IMR-90 (cell line): ENCODE data around the gene FBXL5. TPM values are rescaled to one million over a fixed set of nuclear protein-coding genes. Genes with fewer than 3 reads are reported as not detected.

Source experiments
- ATAC-seq: fragments of 200-7000 bp; cut with Tn5 transposase; 2 replicates; pipeline ENCODE4 v1.9.1; 2020; ENCODE audit warnings: low read depth, mild to moderate bottlenecking, moderate library complexity
- BruUV-seq: library from RNA; stranded (reverse); fragments of 400-500 nt; replicated peaks from 2 replicates; lab custom pipeline; 2021; lab: Mats Ljungman, UMichigan
- CTCF ChIA-PET: fragments of 300-600 bp; formaldehyde crosslinking; extraction: SDS; loops from one replicate; lab custom pipeline; 2021; ENCODE audit warnings: antibody characterized with exemption; lab: Yijun Ruan, JAX
- POLR2A ChIA-PET: fragments of 300-600 bp; sonication (Branson Sonifier 250); formaldehyde crosslinking; loops from one replicate; lab custom pipeline; 2022; ENCODE audit warnings: antibody characterized with exemption; ENCODE audit not compliant: unreplicated experiment; lab: Charles Lee
- DNase-seq: peaks from one replicate; pipeline ENCODE4 v3.0.0; 2013
- H2AFZ ChIP-seq: replicated peaks from 2 replicates; pipeline ENCODE3; 2013; ENCODE audit warnings: low read length, mild to moderate bottlenecking; ENCODE audit not compliant: poor library complexity
- H2AK5ac ChIP-seq: 2 replicates; pipeline ENCODE4 v1.6.1; 2013; ENCODE audit warnings: low read depth, low read length, inconsistent platforms
- H2AK9ac ChIP-seq: replicated peaks from 2 replicates; pipeline ENCODE3; 2013; ENCODE audit warnings: mild to moderate bottlenecking, low read depth, low read length, moderate library complexity; ENCODE audit not compliant: poor library complexity
- H2BK120ac ChIP-seq: 2 replicates; pipeline ENCODE4 v1.6.1; 2013; ENCODE audit warnings: low read depth, low read length, inconsistent platforms
- H2BK15ac ChIP-seq: 3 replicates; pipeline ENCODE4 v1.6.1; 2013; ENCODE audit warnings: low read depth, low read length, inconsistent platforms
- H2BK20ac ChIP-seq: 2 replicates; pipeline ENCODE4 v1.6.1; 2013; ENCODE audit warnings: low read depth, mild to moderate bottlenecking, inconsistent platforms, low read length, moderate library complexity
- H2BK5ac ChIP-seq: 2 replicates; pipeline ENCODE4 v1.6.1; 2013; ENCODE audit warnings: mild to moderate bottlenecking, low read depth, low read length, inconsistent platforms; ENCODE audit not compliant: poor library complexity, severe bottlenecking
- H3K14ac ChIP-seq: replicated peaks from 2 replicates; pipeline ENCODE4 v1.6.1; 2013; ENCODE audit warnings: low read depth, low read length, inconsistent platforms
- H3K18ac ChIP-seq: 2 replicates; pipeline ENCODE4 v1.6.1; 2013; ENCODE audit warnings: low read depth, low read length, control low read depth
- H3K23ac ChIP-seq: 2 replicates; pipeline ENCODE4 v1.6.1; 2013; ENCODE audit warnings: low read depth, low read length, inconsistent platforms
- H3K27ac ChIP-seq: 2 replicates; pipeline ENCODE4 v1.5.1; 2013; ENCODE audit warnings: mild to moderate bottlenecking, control low read depth, low read length; ENCODE audit not compliant: insufficient read depth
- H3K27me3 ChIP-seq: 2 replicates; pipeline ENCODE4 v1.6.1; 2013; ENCODE audit warnings: low read length; ENCODE audit not compliant: control insufficient read depth, insufficient read depth
- H3K36me3 ChIP-seq: 2 replicates; pipeline ENCODE4 v1.6.1; 2013; ENCODE audit warnings: low read length, mixed read lengths; ENCODE audit not compliant: control insufficient read depth, insufficient read depth
- H3K4ac ChIP-seq: 2 replicates; pipeline ENCODE4 v1.6.1; 2013; ENCODE audit warnings: low read depth, low read length, inconsistent platforms
- H3K4me1 ChIP-seq: 2 replicates; pipeline ENCODE4 v1.6.1; 2013; ENCODE audit warnings: low read length, mixed read lengths; ENCODE audit not compliant: control insufficient read depth, insufficient read depth
- H3K4me2 ChIP-seq: 2 replicates; pipeline ENCODE4 v1.6.1; 2013; ENCODE audit warnings: low read depth, mild to moderate bottlenecking, control low read depth, low read length, moderate library complexity
- H3K4me3 ChIP-seq: 2 replicates; pipeline ENCODE4 v1.5.1; 2013; ENCODE audit warnings: low read depth, mild to moderate bottlenecking, control low read depth, low read length, moderate library complexity; ENCODE audit not compliant: insufficient read depth
- H3K56ac ChIP-seq: 2 replicates; pipeline ENCODE4 v1.6.1; 2013; ENCODE audit warnings: low read length, inconsistent platforms; ENCODE audit not compliant: insufficient read depth; ENCODE audit errors: extremely low read depth
- H3K79me1 ChIP-seq, 2 experiments: 2 replicates each; pipeline ENCODE4 v1.6.1; 2013; ENCODE audit warnings: low read length in 2 of 2, inconsistent platforms in 1 of 2, low read depth in 1 of 2
- H3K9ac ChIP-seq: 2 replicates; pipeline ENCODE4 v1.6.1; 2013; ENCODE audit warnings: low read depth, low read length, control low read depth
- H3K9me1 ChIP-seq: 2 replicates; pipeline ENCODE4 v1.6.1; 2013; ENCODE audit warnings: low read length, inconsistent platforms; ENCODE audit not compliant: insufficient read depth
- H3K9me3 ChIP-seq: 2 replicates; pipeline ENCODE4 v1.6.1; 2013; ENCODE audit warnings: low read length; ENCODE audit not compliant: control insufficient read depth, insufficient read depth
- H4K20me1 ChIP-seq: 2 replicates; pipeline ENCODE4 v1.6.1; 2013; ENCODE audit warnings: low read length, inconsistent platforms; ENCODE audit not compliant: insufficient read depth
- H4K5ac ChIP-seq: 2 replicates; pipeline ENCODE4 v1.6.1; 2013; ENCODE audit warnings: mild to moderate bottlenecking, low read depth, low read length, control low read depth
- H4K8ac ChIP-seq, 2 experiments: 2 replicates each; pipeline ENCODE4 v1.6.1; 2013; ENCODE audit warnings: low read depth in 2 of 2, low read length in 2 of 2, control low read depth in 1 of 2, inconsistent platforms in 1 of 2
- H4K91ac ChIP-seq: 2 replicates; pipeline ENCODE4 v1.6.1; 2013; ENCODE audit warnings: low read depth, low read length, inconsistent platforms; ENCODE audit not compliant: insufficient read depth
- BHLHE40 ChIP-seq: fragments of 150-350 bp; IDR thresholded peaks from 2 replicates; pipeline ENCODE4 v1.6.1; 2016; ENCODE audit warnings: mild to moderate bottlenecking, low read depth, low read length
- CEBPB ChIP-seq: IDR thresholded peaks from 2 replicates; pipeline ENCODE4 v1.6.1; 2012; ENCODE audit warnings: low read depth, low read length, improper control_type of control experiment
- CHD1 ChIP-seq: IDR thresholded peaks from 2 replicates; pipeline ENCODE4 v1.6.1; 2012; ENCODE audit warnings: low read depth, low read length, improper control_type of control experiment
- MAFK ChIP-seq: IDR thresholded peaks from 2 replicates; pipeline ENCODE4 v1.6.1; 2012; ENCODE audit warnings: low read depth, low read length, improper control_type of control experiment
- MAZ ChIP-seq: IDR thresholded peaks from 2 replicates; pipeline ENCODE4 v1.6.1; 2012; ENCODE audit warnings: low read depth, mild to moderate bottlenecking, low read length, improper control_type of control experiment, moderate library complexity, borderline replicate concordance
- MXI1 ChIP-seq: IDR thresholded peaks from 2 replicates; pipeline ENCODE4 v1.6.1; 2012; ENCODE audit warnings: low read depth, mild to moderate bottlenecking, low read length, moderate library complexity, borderline replicate concordance
- NFE2L2 ChIP-seq: fragments of 150-350 bp; IDR thresholded peaks from 2 replicates; pipeline ENCODE4 v1.6.1; 2016; ENCODE audit warnings: low read depth, mild to moderate bottlenecking, low read length
- POLR2A ChIP-seq: IDR thresholded peaks from 2 replicates; pipeline ENCODE4 v1.6.1; 2012; ENCODE audit warnings: mild to moderate bottlenecking, low read depth, low read length
- RAD21 ChIP-seq: IDR thresholded peaks from 2 replicates; pipeline ENCODE4 v1.6.1; 2012; ENCODE audit warnings: low read length, improper control_type of control experiment
- RFX5 ChIP-seq: IDR thresholded peaks from 2 replicates; pipeline ENCODE4 v1.8.0; 2012; ENCODE audit warnings: low read depth, mild to moderate bottlenecking, low read length, moderate library complexity
- SMC3 ChIP-seq: fragments of 150-350 bp; IDR thresholded peaks from 2 replicates; pipeline ENCODE4 v1.6.1; 2016; ENCODE audit warnings: low read depth, mild to moderate bottlenecking, antibody characterized with exemption, low read length, moderate library complexity
- WGBS, 2 experiments: methylation state at CpG; one replicate each; pipeline versions ENCODE4 v1.1.5 to v1.1.7; 2013; ENCODE audit warnings: missing lambda C conversion rate in 2 of 2; ENCODE audit not compliant: insufficient read length in 1 of 2; ENCODE audit errors: extremely low coverage in 2 of 2; 5-methylcytosine and 5-hydroxymethylcytosine counted together
- dilution Hi-C: fragments of 300-500 bp; cut with HindIII; formaldehyde crosslinking; loops from one replicate; pipeline ENCODE4 v1.14.3; 2018; ENCODE audit warnings: low sequenced_read_pairs; ENCODE audit not compliant: unreplicated experiment
- in situ Hi-C: fragments of 300-500 bp; cut with MboI; formaldehyde crosslinking; loops from 3 replicates; pipeline ENCODE4 v1.14.3; 2019; ENCODE audit warnings: low sequenced_read_pairs, inconsistent platforms, mixed read lengths
- intact Hi-C: fragments of 100-400 bp; cut with micrococcal nuclease; formaldehyde crosslinking; loops from 2 replicates; pipeline ENCODE4 v1.10.0; 2022
- polyA plus RNA-seq, 3 experiments: library from polyadenylated mRNA; depleted of rRNA; stranded (reverse); fragments of >200 nt; gene quantifications; 2 replicates each; pipeline ENCODE4 v1.2.3, GENCODE V29; 2012; ENCODE audit warnings: low replicate concordance in 1 of 3
- total RNA-seq: library from RNA; depleted of rRNA; stranded (reverse); fragments of >200 nt; gene quantifications from 2 replicates; pipeline ENCODE4 v1.2.3, GENCODE V29; 2012
- TF ChIP-seq, protein P1 (sequence below): fragments of 150-350 bp; IDR thresholded peaks from 2 replicates; pipeline ENCODE4 v1.6.1; 2017; ENCODE audit warnings: mild to moderate bottlenecking, antibody characterized with exemption, low read length, low read depth
- TF ChIP-seq, protein P2 (sequence below): fragments of 150-350 bp; IDR thresholded peaks from 2 replicates; pipeline ENCODE4 v1.6.1; 2016; ENCODE audit warnings: low read depth, mild to moderate bottlenecking, low read length, moderate library complexity, borderline replicate concordance

The FBXL5 gene
- total and polyA plus RNA-seq, 2 of the 4 experiments (the other 2 are of a cell fraction), result 20.3 to 62.6 TPM

DNA sequence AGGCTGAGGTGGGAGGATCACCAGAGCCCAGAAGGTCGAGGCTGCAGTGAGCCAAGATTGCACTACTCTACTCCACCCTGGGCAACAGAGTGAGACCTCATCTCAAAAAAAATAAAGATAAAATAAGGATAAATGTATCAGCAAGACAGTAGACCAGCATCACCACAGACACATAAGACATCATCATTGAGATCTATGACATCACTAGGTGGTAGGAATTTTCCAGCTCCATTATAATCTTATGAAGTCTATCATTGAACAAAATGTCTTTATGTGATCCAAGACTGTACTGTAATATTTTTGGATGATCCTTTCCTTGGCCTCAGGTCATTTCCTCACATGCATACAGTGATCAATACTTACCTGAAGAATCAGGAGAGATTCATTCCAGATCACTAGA is 18.2 kb upstream of the FBXL5 start:
- Histone ChIP-seq H2BK15ac (no peak overlapping the region), H3K9me1 (peaks cover 7% of the 10 kb centered on the region), H3K36me3 (0 out of 2 replicates have a peak, but pooled peaks cover 2% of the 10 kb centered on the region), H4K5ac (no peak overlapping the region), H3K14ac (no peak overlapping the region), H4K8ac (no peak overlapping the region), H2AK9ac (no peak overlapping the region), H3K9me3 (no peaks in the 10 kb centered on the region), H3K4me2 (no peak overlapping the region), H3K18ac (no peak overlapping the region), H3K4ac (no peak overlapping the region), H3K9ac (no peak overlapping the region), H3K27ac (no peak overlapping the region), H2BK5ac (no peak overlapping the region), H3K79me1 (peaks cover 10 to 36% of the 10 kb centered on the region in 2 experiments), H2AK5ac (no peak overlapping the region), H3K23ac (no peak overlapping the region), H4K91ac (no peak overlapping the region), H3K4me1 (peaks cover 6% of the 10 kb centered on the region), H3K27me3 (no peaks in the 10 kb centered on the region), H2AFZ (no peak overlapping the region), H4K20me1 (no peaks in the 10 kb centered on the region), H3K56ac (no peak overlapping the region), H2BK20ac (no peak overlapping the region), H2BK120ac (no peak overlapping the region), H3K4me3 (no peak overlapping the region)
- TF ChIP-seq POLR2A, result no peak
- no peak for TF ChIP-seq SMC3
- no peak for TF ChIP-seq RFX5
- no peak for TF ChIP-seq MAFK
- TF ChIP-seq RAD21, result no peak
- TF ChIP-seq CHD1, result no peak
- TF ChIP-seq MXI1, result no peak
- TF ChIP-seq, protein P1, sequence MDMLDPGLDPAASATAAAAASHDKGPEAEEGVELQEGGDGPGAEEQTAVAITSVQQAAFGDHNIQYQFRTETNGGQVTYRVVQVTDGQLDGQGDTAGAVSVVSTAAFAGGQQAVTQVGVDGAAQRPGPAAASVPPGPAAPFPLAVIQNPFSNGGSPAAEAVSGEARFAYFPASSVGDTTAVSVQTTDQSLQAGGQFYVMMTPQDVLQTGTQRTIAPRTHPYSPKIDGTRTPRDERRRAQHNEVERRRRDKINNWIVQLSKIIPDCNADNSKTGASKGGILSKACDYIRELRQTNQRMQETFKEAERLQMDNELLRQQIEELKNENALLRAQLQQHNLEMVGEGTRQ, result no peak
- no peak for TF ChIP-seq BHLHE40
- TF ChIP-seq, protein P2, sequence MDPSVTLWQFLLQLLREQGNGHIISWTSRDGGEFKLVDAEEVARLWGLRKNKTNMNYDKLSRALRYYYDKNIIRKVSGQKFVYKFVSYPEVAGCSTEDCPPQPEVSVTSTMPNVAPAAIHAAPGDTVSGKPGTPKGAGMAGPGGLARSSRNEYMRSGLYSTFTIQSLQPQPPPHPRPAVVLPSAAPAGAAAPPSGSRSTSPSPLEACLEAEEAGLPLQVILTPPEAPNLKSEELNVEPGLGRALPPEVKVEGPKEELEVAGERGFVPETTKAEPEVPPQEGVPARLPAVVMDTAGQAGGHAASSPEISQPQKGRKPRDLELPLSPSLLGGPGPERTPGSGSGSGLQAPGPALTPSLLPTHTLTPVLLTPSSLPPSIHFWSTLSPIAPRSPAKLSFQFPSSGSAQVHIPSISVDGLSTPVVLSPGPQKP, result no peak
- no peak for TF ChIP-seq MAZ
- no peak for TF ChIP-seq NFE2L2
- TF ChIP-seq CEBPB, result no peak
- ChIA-PET POLR2A (no interaction called here), CTCF (no interaction called here)
- in situ Hi-C loops, result no loop called here
- no CpG with 5 or more reads among the region's 1 CpG for WGBS, 2 experiments
- intact Hi-C loops, result no loop called here
- dilution Hi-C loops, result no loop called here
- ATAC-seq, result no peak
- no TSS peak for BruUV-seq
- DNase-seq, result no peak
